ENCODE data around the gene LMBR1L. TPM values are rescaled to one million over a fixed set of nuclear protein-coding genes. Genes with fewer than 3 reads are reported as not detected.

Gene LMBR1L
- total and polyA plus RNA-seq, 2 of the 8 experiments (the other 6 are each of a cell fraction or from before 2014, with no cell fraction given): 36.6 to 49.6 TPM

DNA sequence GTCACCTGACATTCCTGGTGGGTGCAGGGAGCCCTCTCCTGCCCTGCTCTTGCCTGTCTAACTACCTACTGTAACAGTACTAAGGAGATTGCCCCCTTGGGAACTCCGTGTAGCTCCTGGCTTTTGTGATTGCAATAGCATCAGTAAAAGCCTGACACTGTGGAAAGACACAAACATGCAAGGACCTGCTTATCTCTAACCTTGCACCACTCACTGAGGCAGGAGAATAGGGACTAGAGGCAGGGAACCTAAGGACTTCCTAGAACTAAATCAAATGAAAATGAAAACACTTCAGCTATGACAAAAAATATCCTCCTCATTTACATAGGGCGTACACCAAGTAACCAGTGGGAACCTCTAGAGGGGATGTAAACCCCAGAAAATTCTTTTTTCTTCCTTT is 49.8 kb upstream of the LMBR1L start (continued):
- TF ChIP-seq, protein P1, sequence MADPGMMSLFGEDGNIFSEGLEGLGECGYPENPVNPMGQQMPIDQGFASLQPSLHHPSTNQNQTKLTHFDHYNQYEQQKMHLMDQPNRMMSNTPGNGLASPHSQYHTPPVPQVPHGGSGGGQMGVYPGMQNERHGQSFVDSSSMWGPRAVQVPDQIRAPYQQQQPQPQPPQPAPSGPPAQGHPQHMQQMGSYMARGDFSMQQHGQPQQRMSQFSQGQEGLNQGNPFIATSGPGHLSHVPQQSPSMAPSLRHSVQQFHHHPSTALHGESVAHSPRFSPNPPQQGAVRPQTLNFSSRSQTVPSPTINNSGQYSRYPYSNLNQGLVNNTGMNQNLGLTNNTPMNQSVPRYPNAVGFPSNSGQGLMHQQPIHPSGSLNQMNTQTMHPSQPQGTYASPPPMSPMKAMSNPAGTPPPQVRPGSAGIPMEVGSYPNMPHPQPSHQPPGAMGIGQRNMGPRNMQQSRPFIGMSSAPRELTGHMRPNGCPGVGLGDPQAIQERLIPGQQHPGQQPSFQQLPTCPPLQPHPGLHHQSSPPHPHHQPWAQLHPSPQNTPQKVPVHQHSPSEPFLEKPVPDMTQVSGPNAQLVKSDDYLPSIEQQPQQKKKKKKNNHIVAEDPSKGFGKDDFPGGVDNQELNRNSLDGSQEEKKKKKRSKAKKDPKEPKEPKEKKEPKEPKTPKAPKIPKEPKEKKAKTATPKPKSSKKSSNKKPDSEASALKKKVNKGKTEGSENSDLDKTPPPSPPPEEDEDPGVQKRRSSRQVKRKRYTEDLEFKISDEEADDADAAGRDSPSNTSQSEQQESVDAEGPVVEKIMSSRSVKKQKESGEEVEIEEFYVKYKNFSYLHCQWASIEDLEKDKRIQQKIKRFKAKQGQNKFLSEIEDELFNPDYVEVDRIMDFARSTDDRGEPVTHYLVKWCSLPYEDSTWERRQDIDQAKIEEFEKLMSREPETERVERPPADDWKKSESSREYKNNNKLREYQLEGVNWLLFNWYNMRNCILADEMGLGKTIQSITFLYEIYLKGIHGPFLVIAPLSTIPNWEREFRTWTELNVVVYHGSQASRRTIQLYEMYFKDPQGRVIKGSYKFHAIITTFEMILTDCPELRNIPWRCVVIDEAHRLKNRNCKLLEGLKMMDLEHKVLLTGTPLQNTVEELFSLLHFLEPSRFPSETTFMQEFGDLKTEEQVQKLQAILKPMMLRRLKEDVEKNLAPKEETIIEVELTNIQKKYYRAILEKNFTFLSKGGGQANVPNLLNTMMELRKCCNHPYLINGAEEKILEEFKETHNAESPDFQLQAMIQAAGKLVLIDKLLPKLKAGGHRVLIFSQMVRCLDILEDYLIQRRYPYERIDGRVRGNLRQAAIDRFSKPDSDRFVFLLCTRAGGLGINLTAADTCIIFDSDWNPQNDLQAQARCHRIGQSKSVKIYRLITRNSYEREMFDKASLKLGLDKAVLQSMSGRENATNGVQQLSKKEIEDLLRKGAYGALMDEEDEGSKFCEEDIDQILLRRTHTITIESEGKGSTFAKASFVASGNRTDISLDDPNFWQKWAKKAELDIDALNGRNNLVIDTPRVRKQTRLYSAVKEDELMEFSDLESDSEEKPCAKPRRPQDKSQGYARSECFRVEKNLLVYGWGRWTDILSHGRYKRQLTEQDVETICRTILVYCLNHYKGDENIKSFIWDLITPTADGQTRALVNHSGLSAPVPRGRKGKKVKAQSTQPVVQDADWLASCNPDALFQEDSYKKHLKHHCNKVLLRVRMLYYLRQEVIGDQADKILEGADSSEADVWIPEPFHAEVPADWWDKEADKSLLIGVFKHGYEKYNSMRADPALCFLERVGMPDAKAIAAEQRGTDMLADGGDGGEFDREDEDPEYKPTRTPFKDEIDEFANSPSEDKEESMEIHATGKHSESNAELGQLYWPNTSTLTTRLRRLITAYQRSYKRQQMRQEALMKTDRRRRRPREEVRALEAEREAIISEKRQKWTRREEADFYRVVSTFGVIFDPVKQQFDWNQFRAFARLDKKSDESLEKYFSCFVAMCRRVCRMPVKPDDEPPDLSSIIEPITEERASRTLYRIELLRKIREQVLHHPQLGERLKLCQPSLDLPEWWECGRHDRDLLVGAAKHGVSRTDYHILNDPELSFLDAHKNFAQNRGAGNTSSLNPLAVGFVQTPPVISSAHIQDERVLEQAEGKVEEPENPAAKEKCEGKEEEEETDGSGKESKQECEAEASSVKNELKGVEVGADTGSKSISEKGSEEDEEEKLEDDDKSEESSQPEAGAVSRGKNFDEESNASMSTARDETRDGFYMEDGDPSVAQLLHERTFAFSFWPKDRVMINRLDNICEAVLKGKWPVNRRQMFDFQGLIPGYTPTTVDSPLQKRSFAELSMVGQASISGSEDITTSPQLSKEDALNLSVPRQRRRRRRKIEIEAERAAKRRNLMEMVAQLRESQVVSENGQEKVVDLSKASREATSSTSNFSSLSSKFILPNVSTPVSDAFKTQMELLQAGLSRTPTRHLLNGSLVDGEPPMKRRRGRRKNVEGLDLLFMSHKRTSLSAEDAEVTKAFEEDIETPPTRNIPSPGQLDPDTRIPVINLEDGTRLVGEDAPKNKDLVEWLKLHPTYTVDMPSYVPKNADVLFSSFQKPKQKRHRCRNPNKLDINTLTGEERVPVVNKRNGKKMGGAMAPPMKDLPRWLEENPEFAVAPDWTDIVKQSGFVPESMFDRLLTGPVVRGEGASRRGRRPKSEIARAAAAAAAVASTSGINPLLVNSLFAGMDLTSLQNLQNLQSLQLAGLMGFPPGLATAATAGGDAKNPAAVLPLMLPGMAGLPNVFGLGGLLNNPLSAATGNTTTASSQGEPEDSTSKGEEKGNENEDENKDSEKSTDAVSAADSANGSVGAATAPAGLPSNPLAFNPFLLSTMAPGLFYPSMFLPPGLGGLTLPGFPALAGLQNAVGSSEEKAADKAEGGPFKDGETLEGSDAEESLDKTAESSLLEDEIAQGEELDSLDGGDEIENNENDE (IDR thresholded peaks at IDR 0.05; ENCODE audit: insufficient replicate concordance, low read length): no peak
- TF ChIP-seq, protein P2, sequence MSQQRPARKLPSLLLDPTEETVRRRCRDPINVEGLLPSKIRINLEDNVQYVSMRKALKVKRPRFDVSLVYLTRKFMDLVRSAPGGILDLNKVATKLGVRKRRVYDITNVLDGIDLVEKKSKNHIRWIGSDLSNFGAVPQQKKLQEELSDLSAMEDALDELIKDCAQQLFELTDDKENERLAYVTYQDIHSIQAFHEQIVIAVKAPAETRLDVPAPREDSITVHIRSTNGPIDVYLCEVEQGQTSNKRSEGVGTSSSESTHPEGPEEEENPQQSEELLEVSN (IDR thresholded peaks at IDR 0.05): no peak
- TF ChIP-seq POLR2AphosphoS5 (IDR thresholded peaks at IDR 0.05; ENCODE audit: low read depth, low read length) (no peak), HDAC2 (IDR thresholded peaks at IDR 0.05; ENCODE audit: borderline replicate concordance in 1 of 2, low read depth in 2 of 2, low read length in 2 of 2) (no peak), ASH2L (IDR thresholded peaks at IDR 0.05; ENCODE audit: low read length) (no peak), SIN3A (conservative IDR thresholded peaks at IDR 0.05 in 1 of 2, IDR thresholded peaks at IDR 0.05 in 1 of 2; ENCODE audit: low read depth in 1 of 2, low read length in 2 of 2) (no peak), PHF8 (conservative IDR thresholded peaks at IDR 0.05; ENCODE audit: low read depth, low read length) (no peak), SP4 (IDR thresholded peaks at IDR 0.05; ENCODE audit: low read length) (no peak), RAD21 (IDR thresholded peaks at IDR 0.05 in 1 of 2, conservative IDR thresholded peaks at IDR 0.05 in 1 of 2; ENCODE audit: low read depth in 2 of 2, low read length in 2 of 2) (no peak)
- TF ChIP-seq, protein P3, sequence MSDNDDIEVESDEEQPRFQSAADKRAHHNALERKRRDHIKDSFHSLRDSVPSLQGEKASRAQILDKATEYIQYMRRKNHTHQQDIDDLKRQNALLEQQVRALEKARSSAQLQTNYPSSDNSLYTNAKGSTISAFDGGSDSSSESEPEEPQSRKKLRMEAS (IDR thresholded peaks at IDR 0.05): no peak

Measured in H1 (cell line).